ENCODE data around the gene IFI27.

DNA sequence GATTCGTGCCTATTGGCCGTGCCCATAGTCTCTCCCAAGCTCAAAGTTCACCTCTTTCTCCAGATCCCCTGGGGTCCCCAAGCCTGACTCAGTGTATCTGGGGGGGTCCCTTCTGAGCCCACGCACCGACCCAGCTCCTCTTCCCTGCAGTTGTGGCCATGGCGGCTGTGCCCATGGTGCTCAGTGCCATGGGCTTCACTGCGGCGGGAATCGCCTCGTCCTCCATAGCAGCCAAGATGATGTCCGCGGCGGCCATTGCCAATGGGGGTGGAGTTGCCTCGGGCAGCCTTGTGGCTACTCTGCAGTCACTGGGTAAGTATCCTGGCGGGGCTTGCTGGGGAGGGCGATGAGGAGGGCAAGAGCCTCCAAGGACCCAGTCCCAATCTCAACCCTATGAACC is 5.1 kb downstream of the IFI27 start:
- no peak for TF ChIP-seq YY1 (IDR thresholded peaks at IDR 0.05; ENCODE audit: insufficient read depth, insufficient read length)
- no peak for TF ChIP-seq ZNF274 (IDR thresholded peaks at IDR 0.05; ENCODE audit: low read depth, low read length)
- TF ChIP-seq SUZ12 (IDR thresholded peaks at IDR 0.05; ENCODE audit: extremely low read depth, insufficient read depth, insufficient read length): no peak
